GM12878 (cell line): ENCODE data around the gene PASK. TPM values are rescaled to one million over a fixed set of nuclear protein-coding genes. Genes with fewer than 3 reads are reported as not detected.

Experiments used
- ATAC-seq: fragments of 200-7000 bp; cut with Tn5 transposase; 3 replicates; pipeline ENCODE4 v1.9.1; 2020; ENCODE audit warnings: mild to moderate bottlenecking, moderate library complexity
- BruUV-seq: library from RNA; stranded (reverse); fragments of 400-500 nt; replicated peaks from 2 replicates; lab custom pipeline; 2021; lab: Mats Ljungman, UMichigan
- CTCF ChIA-PET: fragments of 300-600 bp; sonication (Branson Sonifier 250); formaldehyde crosslinking; extraction: SDS; loops from one replicate; lab custom pipeline; 2021; ENCODE audit warnings: inconsistent platforms; lab: Yijun Ruan, JAX
- POLR2A ChIA-PET: fragments of 350-600 bp; formaldehyde crosslinking; extraction: SDS; loops from one replicate; lab custom pipeline; 2021; ENCODE audit warnings: inconsistent platforms; lab: Charles Lee
- RAD21 ChIA-PET: fragments of 300-600 bp; sonication (Branson Sonifier 250); formaldehyde crosslinking; loops from one replicate; lab custom pipeline; 2023; ENCODE audit warnings: antibody characterized with exemption; ENCODE audit not compliant: unreplicated experiment; lab: Charles Lee
- SMC1A ChIA-PET: fragments of 300-600 bp; sonication (Branson Sonifier 250); formaldehyde crosslinking; loops from one replicate; lab custom pipeline; 2023; ENCODE audit not compliant: unreplicated experiment, uncharacterized antibody; lab: Charles Lee
- DNase-seq: peaks from one replicate; pipeline ENCODE4 v3.0.0-alpha.2; 2011; ENCODE audit warnings: low read depth, low spot score
- FAIRE-seq: peaks from 3 replicates; lab custom pipeline; 2011; peaks lifted over from hg19 to GRCh38; lab: Jason Lieb, UNC
- H2AFZ ChIP-seq: 2 replicates; pipeline ENCODE4 v1.6.0; 2011; ENCODE audit warnings: low read depth, low read length, control low read depth; ENCODE audit not compliant: control insufficient read depth
- H3K27ac ChIP-seq: 2 replicates; pipeline ENCODE4 v1.5.1; 2011; ENCODE audit warnings: control low read depth; ENCODE audit not compliant: control insufficient read depth, insufficient read depth
- H3K27me3 ChIP-seq, 2 experiments: replicated peaks in 1 of 2; 2 replicates each; pipeline versions ENCODE4 v1.6.0 to v1.6.1; 2011; ENCODE audit warnings: low read length in 1 of 2; ENCODE audit not compliant: control insufficient read depth in 2 of 2, insufficient read depth in 2 of 2
- H3K36me3 ChIP-seq, 2 experiments: 2 replicates each; pipeline ENCODE4 v1.5.1; 2011; ENCODE audit warnings: low read length in 1 of 2; ENCODE audit not compliant: control insufficient read depth in 2 of 2, insufficient read depth in 2 of 2
- H3K4me1 ChIP-seq: 2 replicates; pipeline ENCODE4 v1.6.1; 2011; ENCODE audit warnings: mild to moderate bottlenecking, low read length, moderate library complexity, mixed read lengths; ENCODE audit not compliant: control insufficient read depth, insufficient read depth
- H3K4me2 ChIP-seq: 2 replicates; pipeline ENCODE4 v1.6.0; 2011; ENCODE audit warnings: control low read depth; ENCODE audit not compliant: control insufficient read depth, insufficient read depth
- H3K4me3 ChIP-seq: fragments of 200-600 bp; sonication (generic); 2 replicates; pipeline ENCODE4 v1.5.1; 2016
- H3K79me2 ChIP-seq: 2 replicates; pipeline ENCODE4 v1.6.0; 2011; ENCODE audit warnings: low read length; ENCODE audit not compliant: control insufficient read depth, insufficient read depth
- H3K9ac ChIP-seq: 2 replicates; pipeline ENCODE4 v1.8.0; 2011; ENCODE audit warnings: low read length, control low read depth, mixed read lengths; ENCODE audit not compliant: control insufficient read depth, insufficient read depth
- H3K9me3 ChIP-seq: replicated peaks from 3 replicates; pipeline ENCODE4 v1.5.1; 2011; ENCODE audit warnings: mild to moderate bottlenecking, low read length; ENCODE audit not compliant: control insufficient read depth, insufficient read depth
- H4K20me1 ChIP-seq: 2 replicates; pipeline ENCODE4 v1.6.0; 2011; ENCODE audit not compliant: control insufficient read depth, insufficient read depth
- CHD1 ChIP-seq: IDR thresholded peaks from 2 replicates; pipeline ENCODE4 v1.6.1; 2012; ENCODE audit warnings: low read depth, low read length, improper control_type of control experiment
- GATAD2B ChIP-seq: fragments of 450-650 bp; conservative IDR thresholded peaks from 2 replicates; pipeline ENCODE4 v1.6.1; 2017; ENCODE audit warnings: low read depth, mild to moderate bottlenecking, moderate library complexity
- HDAC2 ChIP-seq: fragments of 200-600 bp; sonication (generic); IDR thresholded peaks from 2 replicates; pipeline ENCODE4 v1.6.1; 2017
- HDGF ChIP-seq: fragments of 450-650 bp; IDR thresholded peaks from 2 replicates; pipeline ENCODE4 v1.6.1; 2016; ENCODE audit warnings: antibody characterized with exemption
- MEF2A ChIP-seq: IDR thresholded peaks from 2 replicates; pipeline ENCODE4 v1.6.1; 2011; ENCODE audit warnings: low read depth, mild to moderate bottlenecking, low read length, moderate library complexity; ENCODE audit not compliant: insufficient read depth
- MLLT1 ChIP-seq: fragments of 450-650 bp; IDR thresholded peaks from 2 replicates; pipeline ENCODE4 v1.6.1; 2016; ENCODE audit warnings: mild to moderate bottlenecking
- MYB ChIP-seq: fragments of 150-350 bp; IDR thresholded peaks from 2 replicates; pipeline ENCODE4 v1.6.1; 2014; ENCODE audit warnings: mild to moderate bottlenecking, low read depth, low read length, borderline replicate concordance
- NR2F1 ChIP-seq: fragments of 450-650 bp; conservative IDR thresholded peaks from 2 replicates; pipeline ENCODE4 v1.6.1; 2017; ENCODE audit warnings: mild to moderate bottlenecking
- NRF1 ChIP-seq: conservative IDR thresholded peaks from 2 replicates; pipeline ENCODE4 v1.6.1; 2011; ENCODE audit warnings: mild to moderate bottlenecking, low read depth, low read length, improper control_type of control experiment
- POU2F2 ChIP-seq: IDR thresholded peaks from 3 replicates; pipeline ENCODE4 v1.6.1; 2011; ENCODE audit warnings: low read depth, mild to moderate bottlenecking, low read length, borderline replicate concordance
- SMAD1 ChIP-seq: fragments of 450-650 bp; IDR thresholded peaks from 2 replicates; pipeline ENCODE4 v1.6.1; 2018; ENCODE audit warnings: mild to moderate bottlenecking, low read depth; ENCODE audit not compliant: partially characterized antibody
- ZNF24 ChIP-seq: fragments of 450-650 bp; IDR thresholded peaks from 2 replicates; pipeline ENCODE4 v1.6.1; 2017; ENCODE audit warnings: antibody characterized with exemption, mild to moderate bottlenecking
- ZNF622 ChIP-seq: fragments of 450-650 bp; IDR thresholded peaks from 2 replicates; pipeline ENCODE4 v1.6.1; 2017; ENCODE audit warnings: mild to moderate bottlenecking, inconsistent platforms
- WGBS: methylation state at CpG from one replicate; pipeline ENCODE4 v1.1.6; 2016; ENCODE audit warnings: low lambda C conversion rate; ENCODE audit not compliant: insufficient replicate concordance, insufficient coverage; ENCODE audit errors: missing lambda C conversion rate; 5-methylcytosine and 5-hydroxymethylcytosine counted together
- in situ Hi-C: fragments of 300-500 bp; cut with MboI; formaldehyde crosslinking; loops from 9 replicates; pipeline ENCODE4 v1.14.3; 2018; ENCODE audit warnings: mixed read lengths
- intact Hi-C: fragments of 100-400 bp; cut with micrococcal nuclease; formaldehyde crosslinking; loops from one replicate; pipeline ENCODE4 v1.14.2; 2022; ENCODE audit not compliant: unreplicated experiment
- polyA plus RNA-seq, 11 experiments: library from polyadenylated mRNA; depleted of rRNA in 4 of 11; unstranded in 6 of 11; stranded (reverse) in 5 of 11; fragments of >200 nt; fragmentation: Nextera tagmentation in 4 of 11; fragmentation: Illumina TruSeq in 1 of 11; extraction: Ambion mirVana in 4 of 11; extraction: Trizol in 1 of 11; gene quantifications; 1 replicate in 1 of 11; 2 replicates in 10 of 11; pipeline versions ENCODE4 v1.2.1 to v1.2.3, GENCODE V29; 2011 to 2016; ENCODE audit warnings: inconsistent platforms in 2 of 11, missing spikeins in 2 of 11, low read depth in 1 of 11
- total RNA-seq, 4 experiments: library from RNA; depleted of rRNA in 3 of 4; stranded (reverse); fragments of >200 nt in 3 of 4; fragmentation: Illumina TruSeq in 1 of 4; extraction: Trizol in 1 of 4; gene quantifications; 2 replicates each; pipeline versions ENCODE4 v1.2.1 to v1.2.3, GENCODE V29; 2013 to 2021
- TF ChIP-seq, protein P1 (sequence below): fragments of 450-650 bp; IDR thresholded peaks from 2 replicates; pipeline ENCODE4 v1.6.1; 2018; ENCODE audit warnings: mild to moderate bottlenecking, low read depth, moderate library complexity; ENCODE audit not compliant: partially characterized antibody

PASK gene
- total and polyA plus RNA-seq, 10 of the 15 experiments (the other 5 are each of a cell fraction or from before 2014, with no cell fraction given), result 9.6 to 62.2 (median 28.5) TPM

DNA sequence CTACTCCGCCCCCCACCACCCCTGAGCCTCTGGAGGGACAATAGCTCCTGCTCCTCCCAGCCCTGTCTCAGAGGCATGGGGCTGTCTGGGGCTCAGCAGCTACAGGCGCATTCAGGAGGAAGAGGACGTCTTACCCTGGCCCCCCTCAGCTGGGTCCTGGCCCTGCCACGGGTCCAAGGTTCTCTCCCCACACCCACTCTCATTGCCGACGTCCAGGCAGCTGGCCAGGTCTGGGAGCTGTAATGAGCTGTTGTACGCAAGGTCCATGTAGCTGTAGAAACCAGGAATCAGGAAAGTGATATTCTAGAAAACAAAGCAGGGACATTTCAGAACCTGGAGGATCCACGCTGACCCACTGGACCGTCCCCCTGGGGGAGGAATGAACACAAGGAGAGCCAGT is 13.5 kb downstream of the PASK start:
- SMC1A ChIA-PET, result no interaction called here
- H3K4me1 ChIP-seq, result no peaks in the 10 kb centered on the region
- DNase-seq, result no peak
- CTCF ChIA-PET, result interaction anchor here (1.3 kb wide), 1 partner anchor 58 kb away, joined by 3 read pairs; no protein-coding TSS in a partner anchor
- FAIRE-seq, result no peak
- RAD21 ChIA-PET, result no interaction called here
- no TSS peak for BruUV-seq
- intact Hi-C loops (no loop called here), in situ Hi-C loops (no loop called here)
- H3K9ac ChIP-seq, result no peak overlapping the region
- H3K4me2 ChIP-seq, result no peak overlapping the region
- TF ChIP-seq SMAD1, result no peak
- H4K20me1 ChIP-seq, result no peaks in the 10 kb centered on the region
- H3K79me2 ChIP-seq, result no peaks in the 10 kb centered on the region
- WGBS, result 87% methylated on average over 9 of the region's 9 CpGs
- H3K27me3 ChIP-seq, result no peaks in the 10 kb centered on the region; a peak in 1 of 4 replicates
- POLR2A ChIA-PET, result interaction anchor here (0.9 to 1.0 kb wide), 2 partner anchors 14 to 31 kb away, joined by 4 read pairs; partner anchors contain the start of gene PPP1R7
- no peaks in the 10 kb centered on the region for H3K9me3 ChIP-seq
- no peak overlapping the region for H2AFZ ChIP-seq
- no peak overlapping the region for H3K4me3 ChIP-seq
- no peak for ATAC-seq
- H3K27ac ChIP-seq, result no peak overlapping the region
- H3K36me3 ChIP-seq, result peaks cover 6 to 25% of the 10 kb centered on the region in 2 experiments

DNA sequence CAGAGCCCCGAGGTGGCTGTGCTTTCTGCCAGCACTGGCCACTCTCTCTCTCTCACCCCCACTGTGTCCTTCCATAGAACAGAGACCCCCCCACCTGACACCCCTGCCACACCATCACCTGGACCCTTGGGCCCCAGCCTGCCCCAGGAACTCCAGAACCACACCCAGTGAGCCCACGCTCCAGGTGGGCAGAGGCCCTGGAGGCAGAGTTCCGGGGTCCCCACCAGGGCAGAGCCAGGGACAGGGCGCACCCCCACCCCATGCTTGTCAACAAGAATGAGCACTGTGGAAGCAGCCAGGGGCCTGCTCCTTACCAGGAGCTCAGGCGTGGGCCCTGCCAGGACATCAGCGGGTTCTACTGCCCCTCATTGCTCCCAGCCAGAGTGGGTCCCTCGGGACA is 14.6 kb downstream of the PASK start:
- intact Hi-C loops, result no loop called here
- no peak for TF ChIP-seq HDAC2
- no peak for TF ChIP-seq MEF2A
- TF ChIP-seq CHD1, result no peak
- TF ChIP-seq MYB, result no peak
- no peak for TF ChIP-seq GATAD2B
- no peak for TF ChIP-seq POU2F2
- no peak for TF ChIP-seq NR2F1
- TF ChIP-seq MLLT1, result no peak
- TF ChIP-seq, protein P1, sequence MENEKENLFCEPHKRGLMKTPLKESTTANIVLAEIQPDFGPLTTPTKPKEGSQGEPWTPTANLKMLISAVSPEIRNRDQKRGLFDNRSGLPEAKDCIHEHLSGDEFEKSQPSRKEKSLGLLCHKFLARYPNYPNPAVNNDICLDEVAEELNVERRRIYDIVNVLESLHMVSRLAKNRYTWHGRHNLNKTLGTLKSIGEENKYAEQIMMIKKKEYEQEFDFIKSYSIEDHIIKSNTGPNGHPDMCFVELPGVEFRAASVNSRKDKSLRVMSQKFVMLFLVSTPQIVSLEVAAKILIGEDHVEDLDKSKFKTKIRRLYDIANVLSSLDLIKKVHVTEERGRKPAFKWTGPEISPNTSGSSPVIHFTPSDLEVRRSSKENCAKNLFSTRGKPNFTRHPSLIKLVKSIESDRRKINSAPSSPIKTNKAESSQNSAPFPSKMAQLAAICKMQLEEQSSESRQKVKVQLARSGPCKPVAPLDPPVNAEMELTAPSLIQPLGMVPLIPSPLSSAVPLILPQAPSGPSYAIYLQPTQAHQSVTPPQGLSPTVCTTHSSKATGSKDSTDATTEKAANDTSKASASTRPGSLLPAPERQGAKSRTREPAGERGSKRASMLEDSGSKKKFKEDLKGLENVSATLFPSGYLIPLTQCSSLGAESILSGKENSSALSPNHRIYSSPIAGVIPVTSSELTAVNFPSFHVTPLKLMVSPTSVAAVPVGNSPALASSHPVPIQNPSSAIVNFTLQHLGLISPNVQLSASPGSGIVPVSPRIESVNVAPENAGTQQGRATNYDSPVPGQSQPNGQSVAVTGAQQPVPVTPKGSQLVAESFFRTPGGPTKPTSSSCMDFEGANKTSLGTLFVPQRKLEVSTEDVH, result no peak
- no peak for TF ChIP-seq ZNF24
- no peak for TF ChIP-seq ZNF622
- TF ChIP-seq HDGF, result no peak
- no peak for TF ChIP-seq NRF1

More for the DNA sequence above, 14.6 kb downstream of the PASK start:
- ChIA-PET SMC1A (interaction anchor here (0.7 kb wide), 1 partner anchor 56 kb away, joined by 4 read pairs; no protein-coding TSS in a partner anchor), RAD21 (no interaction called here), POLR2A (interaction anchor here (0.5 to 1.0 kb wide), 2 partner anchors 15 to 1016 kb away, joined by 4 to 5 read pairs; partner anchors contain the start of gene PPP1R7), CTCF (interaction anchor here (0.9 kb wide), 1 partner anchor 15 kb away, joined by 3 read pairs; the partner anchor contains the start of gene PASK)
- in situ Hi-C loops, result no loop called here
- DNase-seq (no peak), ATAC-seq (no peak), FAIRE-seq (no peak)
- Histone ChIP-seq H3K36me3 (peaks cover 6 to 20% of the 10 kb centered on the region in 2 experiments), H3K9ac (no peak overlapping the region), H4K20me1 (no peaks in the 10 kb centered on the region), H3K79me2 (no peaks in the 10 kb centered on the region), H3K4me1 (peaks cover under 1% of the 10 kb centered on the region), H3K27ac (no peak overlapping the region), H3K9me3 (no peaks in the 10 kb centered on the region), H3K4me3 (no peak overlapping the region), H2AFZ (no peak overlapping the region), H3K4me2 (no peak overlapping the region), H3K27me3 (no peaks in the 10 kb centered on the region)
- no TSS peak for BruUV-seq
- 68% methylated on average over 7 of the region's 7 CpGs for WGBS
